IgD-negative memory B cell (primary cell): ENCODE results near the gene PLEKHG5. TPM values are rescaled to one million over a fixed set of nuclear protein-coding genes. Genes with fewer than 3 reads are reported as not detected.

Experiments used
- H3K27ac Mint-ChIP-seq, 3 donors: one replicate each; pipeline ENCODE4 v1.8.0; 2020 to 2022; ENCODE audit warnings: mild to moderate bottlenecking in 3 of 3, mixed read lengths in 3 of 3, moderate library complexity in 1 of 3
- H3K27me3 Mint-ChIP-seq: one replicate; pipeline ENCODE4 v1.8.0; 2021; ENCODE audit warnings: mixed read lengths
- H3K36me3 Mint-ChIP-seq: one replicate; pipeline ENCODE4 v1.8.0; 2020; ENCODE audit warnings: mild to moderate bottlenecking, mixed read lengths
- H3K4me1 Mint-ChIP-seq, 3 donors: one replicate each; pipeline ENCODE4 v1.8.0; 2020 to 2022; ENCODE audit warnings: mixed read lengths in 3 of 3, mild to moderate bottlenecking in 1 of 3
- H3K4me3 Mint-ChIP-seq, 4 donors: one replicate each; pipeline ENCODE4 v1.8.0; 2020 to 2022; ENCODE audit warnings: mild to moderate bottlenecking in 4 of 4, mixed read lengths in 4 of 4, moderate library complexity in 3 of 4
- H3K9me3 Mint-ChIP-seq, 3 donors: one replicate each; pipeline ENCODE4 v1.8.0; 2020 to 2021; ENCODE audit warnings: mixed read lengths in 3 of 3, mild to moderate bottlenecking in 1 of 3
- polyA plus RNA-seq: library from polyadenylated mRNA; unstranded; fragments of 300-500 nt; fragmentation: Illumina TruSeq; gene quantifications from one replicate; pipeline ENCODE4 v1.2.3, GENCODE V29; 2021

PLEKHG5 gene, protein sequence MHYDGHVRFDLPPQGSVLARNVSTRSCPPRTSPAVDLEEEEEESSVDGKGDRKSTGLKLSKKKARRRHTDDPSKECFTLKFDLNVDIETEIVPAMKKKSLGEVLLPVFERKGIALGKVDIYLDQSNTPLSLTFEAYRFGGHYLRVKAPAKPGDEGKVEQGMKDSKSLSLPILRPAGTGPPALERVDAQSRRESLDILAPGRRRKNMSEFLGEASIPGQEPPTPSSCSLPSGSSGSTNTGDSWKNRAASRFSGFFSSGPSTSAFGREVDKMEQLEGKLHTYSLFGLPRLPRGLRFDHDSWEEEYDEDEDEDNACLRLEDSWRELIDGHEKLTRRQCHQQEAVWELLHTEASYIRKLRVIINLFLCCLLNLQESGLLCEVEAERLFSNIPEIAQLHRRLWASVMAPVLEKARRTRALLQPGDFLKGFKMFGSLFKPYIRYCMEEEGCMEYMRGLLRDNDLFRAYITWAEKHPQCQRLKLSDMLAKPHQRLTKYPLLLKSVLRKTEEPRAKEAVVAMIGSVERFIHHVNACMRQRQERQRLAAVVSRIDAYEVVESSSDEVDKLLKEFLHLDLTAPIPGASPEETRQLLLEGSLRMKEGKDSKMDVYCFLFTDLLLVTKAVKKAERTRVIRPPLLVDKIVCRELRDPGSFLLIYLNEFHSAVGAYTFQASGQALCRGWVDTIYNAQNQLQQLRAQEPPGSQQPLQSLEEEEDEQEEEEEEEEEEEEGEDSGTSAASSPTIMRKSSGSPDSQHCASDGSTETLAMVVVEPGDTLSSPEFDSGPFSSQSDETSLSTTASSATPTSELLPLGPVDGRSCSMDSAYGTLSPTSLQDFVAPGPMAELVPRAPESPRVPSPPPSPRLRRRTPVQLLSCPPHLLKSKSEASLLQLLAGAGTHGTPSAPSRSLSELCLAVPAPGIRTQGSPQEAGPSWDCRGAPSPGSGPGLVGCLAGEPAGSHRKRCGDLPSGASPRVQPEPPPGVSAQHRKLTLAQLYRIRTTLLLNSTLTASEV
- not detected for polyA plus RNA-seq

- Mint-ChIP-seq H3K36me3 (no peaks in the 10 kb centered on the region), H3K27me3 (peaks cover 6% of the 10 kb centered on the region), H3K4me1 (peaks cover 5 to 8% (median 6%) of the 10 kb centered on the region in 3 donors), H3K27ac (peak within 1 kb of the TSS in 1 of 3 donors; percentile 89), H3K4me3 (peak within 1 kb of the TSS; percentile 64 to 93 (median 82)), H3K9me3 (no peaks in the 10 kb centered on the region)
Measured at GRCh38 chr1:6491480-6491962, at the start of gene PLEKHG5. PLEKHG5 (minus strand) TSS chr1:6491667; CDS start chr1:6477571, 14,096 bp downstream.

DNA sequence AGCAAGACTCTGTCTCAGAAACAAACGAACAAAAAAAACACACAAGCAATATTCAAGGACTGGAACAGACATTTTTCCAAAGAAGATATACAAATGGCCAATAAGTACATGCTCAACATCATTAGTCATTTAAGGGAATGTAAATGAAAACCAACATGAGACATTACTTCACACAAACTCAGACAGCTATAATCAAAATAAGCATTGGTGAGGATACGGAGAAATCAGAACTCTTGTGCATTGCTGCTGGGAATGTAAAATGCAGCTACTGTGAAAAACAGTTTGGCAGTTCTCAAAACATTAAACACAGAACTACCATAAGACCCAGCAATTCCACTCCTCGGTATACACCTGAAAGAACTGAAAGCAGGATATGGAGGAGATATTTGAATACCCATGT lies 47.5 kb upstream of the PLEKHG5 start:
- H3K27ac Mint-ChIP-seq: no peak overlapping the region
- H3K27me3 Mint-ChIP-seq: no peaks in the 10 kb centered on the region
- peaks cover 0 to 7% (median 2%) of the 10 kb centered on the region in 3 donors for H3K4me1 Mint-ChIP-seq
- H3K36me3 Mint-ChIP-seq: peaks cover 6% of the 10 kb centered on the region
- no peaks in the 10 kb centered on the region for H3K9me3 Mint-ChIP-seq
- H3K4me3 Mint-ChIP-seq: no peak overlapping the region

DNA sequence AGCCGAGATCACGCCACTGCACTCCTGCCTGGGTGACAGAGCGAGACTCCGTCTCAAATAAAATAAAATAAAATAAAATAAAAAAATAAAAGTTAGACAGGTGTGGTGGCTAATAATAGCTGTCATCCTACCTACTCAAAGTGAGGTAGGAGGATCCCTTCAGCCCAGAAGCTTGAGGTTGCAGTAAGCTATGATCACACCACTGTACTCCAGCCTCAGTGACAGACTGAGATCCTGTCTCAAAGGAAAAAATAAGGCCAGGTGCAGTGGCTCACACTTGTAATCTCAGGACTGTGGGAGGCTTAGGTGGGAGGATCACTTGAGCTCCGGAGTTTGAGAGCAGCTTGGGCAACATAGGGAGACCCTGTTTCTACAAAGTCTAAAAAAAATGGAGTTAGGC lies 44.8 kb upstream of the PLEKHG5 start:
- H3K4me3 Mint-ChIP-seq: no peak overlapping the region
- peaks cover 0 to 8% (median 2%) of the 10 kb centered on the region in 3 donors for H3K4me1 Mint-ChIP-seq
- no peak overlapping the region for H3K27ac Mint-ChIP-seq
- no peaks in the 10 kb centered on the region for H3K27me3 Mint-ChIP-seq
- H3K9me3 Mint-ChIP-seq: no peaks in the 10 kb centered on the region
- peaks cover 10% of the 10 kb centered on the region for H3K36me3 Mint-ChIP-seq

DNA sequence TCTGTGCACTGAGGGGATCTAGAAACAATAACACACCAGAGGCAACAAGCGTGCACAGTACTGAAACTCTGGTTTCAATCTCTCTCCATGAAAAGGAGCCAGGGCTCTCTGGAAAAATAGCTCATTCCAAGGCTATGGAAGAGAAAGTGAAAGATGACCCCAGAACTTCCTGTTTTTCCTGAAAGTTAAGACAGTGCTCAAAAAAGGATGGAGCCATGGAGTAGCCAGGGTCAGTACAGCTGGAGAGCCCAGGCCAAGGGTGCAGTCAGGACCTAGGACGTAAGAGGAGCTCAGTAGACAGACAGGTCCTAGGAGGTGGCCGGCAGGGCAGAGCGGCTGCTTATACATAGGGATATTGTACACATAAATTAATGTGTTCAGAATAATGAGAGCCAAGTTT lies 43.7 kb upstream of the PLEKHG5 start:
- Mint-ChIP-seq H3K27me3 (no peaks in the 10 kb centered on the region), H3K36me3 (peaks cover 8% of the 10 kb centered on the region), H3K9me3 (no peaks in the 10 kb centered on the region), H3K27ac (no peak overlapping the region), H3K4me3 (no peak overlapping the region), H3K4me1 (peaks cover 0 to 8% (median 2%) of the 10 kb centered on the region in 3 donors)

DNA sequence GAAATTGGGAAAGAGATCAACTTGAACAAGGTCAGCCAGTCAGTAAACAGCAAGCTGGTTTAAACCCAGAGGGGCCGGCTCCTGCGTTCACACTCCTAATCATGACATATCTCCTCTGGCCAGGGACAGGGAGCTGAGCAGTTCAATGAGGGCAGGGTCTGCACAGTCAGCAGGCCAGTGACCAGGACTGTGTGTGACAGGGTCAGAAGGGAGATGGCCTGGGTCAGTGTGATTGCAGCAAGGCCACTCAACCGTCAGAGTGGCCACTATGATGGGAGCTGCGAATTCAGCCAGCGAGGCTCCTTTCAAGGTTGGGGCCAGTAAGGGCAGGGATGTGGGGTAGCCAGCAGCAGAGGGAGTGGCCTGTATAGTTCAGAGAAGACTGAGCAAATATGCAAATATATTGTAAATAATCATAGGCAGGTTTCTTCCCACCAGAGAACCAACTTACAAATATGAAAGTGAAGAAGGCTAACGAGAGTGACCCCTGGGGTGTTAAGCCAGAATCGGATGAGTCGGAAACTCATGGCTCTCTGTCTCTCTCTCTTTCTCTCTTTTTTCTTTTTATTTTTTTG lies 42.9 kb upstream of the PLEKHG5 start:
- Mint-ChIP-seq H3K4me1 (peaks cover 0 to 7% (median 0%) of the 10 kb centered on the region in 3 donors), H3K36me3 (peaks cover 6% of the 10 kb centered on the region), H3K27ac (no peak overlapping the region), H3K4me3 (no peak overlapping the region), H3K9me3 (no peaks in the 10 kb centered on the region), H3K27me3 (no peaks in the 10 kb centered on the region)

DNA sequence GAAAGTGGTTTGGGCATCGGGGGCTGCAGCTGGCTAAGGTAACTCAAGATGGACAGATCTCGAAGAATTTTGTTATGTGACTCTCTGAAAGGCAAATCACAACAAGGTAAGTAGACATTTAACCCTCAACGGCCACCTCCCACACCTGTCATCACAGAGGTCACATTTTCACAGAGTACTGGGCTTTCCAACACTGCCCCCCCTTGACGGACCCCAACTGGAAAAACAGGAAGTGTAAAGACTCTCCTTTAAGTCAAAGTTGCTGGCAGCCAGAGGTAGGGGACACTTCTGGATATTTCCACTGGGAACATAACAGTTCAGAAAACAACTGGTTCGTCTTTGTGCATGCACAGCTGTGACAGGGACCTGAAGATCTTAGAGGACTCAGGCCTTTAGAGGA lies 40.5 kb upstream of the PLEKHG5 start:
- peaks cover 9% of the 10 kb centered on the region for H3K36me3 Mint-ChIP-seq
- no peaks in the 10 kb centered on the region for H3K27me3 Mint-ChIP-seq
- no peak overlapping the region for H3K27ac Mint-ChIP-seq

GRCh38 chr1:6530504-6531160 lies 39.2 kb upstream of the PLEKHG5 start:
- peaks cover 9% of the 10 kb centered on the region for H3K36me3 Mint-ChIP-seq
- H3K27me3 Mint-ChIP-seq: no peaks in the 10 kb centered on the region
- peaks cover 0 to 4% (median 0%) of the 10 kb centered on the region in 3 donors for H3K4me1 Mint-ChIP-seq
- no peak overlapping the region for H3K4me3 Mint-ChIP-seq
- H3K27ac Mint-ChIP-seq: no peak overlapping the region
- no peaks in the 10 kb centered on the region for H3K9me3 Mint-ChIP-seq

More for the DNA sequence above, 40.5 kb upstream of the PLEKHG5 start:
- Mint-ChIP-seq H3K4me1 (peaks cover 0 to 4% (median 0%) of the 10 kb centered on the region in 3 donors), H3K9me3 (no peaks in the 10 kb centered on the region), H3K4me3 (no peak overlapping the region)

GRCh38 chr1:6528492-6528891 lies 37.0 kb upstream of the PLEKHG5 start:
- Mint-ChIP-seq H3K27me3 (no peaks in the 10 kb centered on the region), H3K27ac (no peak overlapping the region), H3K9me3 (no peaks in the 10 kb centered on the region), H3K36me3 (peaks cover 9% of the 10 kb centered on the region), H3K4me1 (peaks cover 0 to 2% (median 0%) of the 10 kb centered on the region in 3 donors), H3K4me3 (no peak overlapping the region)

DNA sequence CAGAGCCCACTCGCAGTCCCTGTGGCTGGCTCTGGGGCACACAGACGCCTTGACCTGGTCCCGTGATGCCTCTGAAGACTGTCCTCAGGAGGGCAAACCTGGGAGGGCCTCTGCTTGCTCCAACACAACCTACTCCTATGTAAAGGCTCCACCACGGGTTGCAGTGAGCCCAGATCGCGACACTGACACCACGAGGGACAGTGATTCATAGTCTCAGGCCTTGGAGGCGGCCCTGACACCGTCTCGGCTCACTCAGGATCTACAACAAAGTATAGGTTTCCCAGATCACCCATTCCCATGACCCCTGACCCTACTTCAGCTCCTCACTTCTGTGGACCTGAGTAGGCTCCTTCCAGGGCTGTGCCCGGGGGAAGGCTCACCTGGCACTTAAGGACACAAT lies 34.8 kb upstream of the PLEKHG5 start:
- H3K36me3 Mint-ChIP-seq: peaks cover 5% of the 10 kb centered on the region
- H3K4me1 Mint-ChIP-seq: no peaks in the 10 kb centered on the region
- peak overlapping the region in 1 of 4 donors; percentile 45 for H3K4me3 Mint-ChIP-seq
- no peaks in the 10 kb centered on the region for H3K9me3 Mint-ChIP-seq
- no peaks in the 10 kb centered on the region for H3K27me3 Mint-ChIP-seq
- H3K27ac Mint-ChIP-seq: no peak overlapping the region

DNA sequence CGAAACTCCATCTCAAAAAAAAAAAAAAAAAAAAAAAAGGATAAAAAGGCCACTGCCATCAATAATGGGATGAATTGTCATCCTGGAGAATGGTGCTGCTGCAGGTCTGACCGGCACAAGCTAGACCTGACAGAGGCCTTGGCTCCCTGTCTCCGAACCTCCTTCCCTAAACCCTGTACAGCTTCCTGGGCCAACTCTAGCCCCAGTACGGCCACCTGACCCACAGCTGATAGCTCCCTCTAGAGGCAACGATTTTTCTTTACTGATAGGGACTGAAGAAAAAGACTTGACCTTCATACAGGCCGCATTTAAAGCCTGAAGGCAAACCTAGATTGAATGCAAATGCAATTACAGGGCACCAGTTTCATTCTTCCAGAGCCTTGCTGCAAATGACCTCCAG lies 32.1 kb upstream of the PLEKHG5 start:
- H3K9me3 Mint-ChIP-seq: no peaks in the 10 kb centered on the region
- H3K4me1 Mint-ChIP-seq: no peaks in the 10 kb centered on the region
- peak overlapping the region in 1 of 3 donors; percentile 50 for H3K27ac Mint-ChIP-seq
- no peaks in the 10 kb centered on the region for H3K27me3 Mint-ChIP-seq
- H3K4me3 Mint-ChIP-seq: peak overlapping the region in 1 of 4 donors; percentile 1
- H3K36me3 Mint-ChIP-seq: peaks cover 7% of the 10 kb centered on the region

GRCh38 chr1:6521536-6521935 lies 30.1 kb upstream of the PLEKHG5 start:
- Mint-ChIP-seq H3K4me1 (no peaks in the 10 kb centered on the region), H3K4me3 (no peak overlapping the region), H3K27ac (peak overlapping the region in 1 of 3 donors; percentile 74), H3K9me3 (no peaks in the 10 kb centered on the region), H3K36me3 (peaks cover 4% of the 10 kb centered on the region), H3K27me3 (no peaks in the 10 kb centered on the region)

- Mint-ChIP-seq H3K4me1 (no peaks in the 10 kb centered on the region), H3K27me3 (no peaks in the 10 kb centered on the region), H3K36me3 (peaks cover 4% of the 10 kb centered on the region), H3K27ac (no peak overlapping the region), H3K9me3 (no peaks in the 10 kb centered on the region), H3K4me3 (no peak overlapping the region)
Measured at GRCh38 chr1:6519935-6520671, 28.6 kb upstream of the PLEKHG5 start.

- no peak overlapping the region for H3K27ac Mint-ChIP-seq
- H3K4me1 Mint-ChIP-seq: no peaks in the 10 kb centered on the region
- H3K36me3 Mint-ChIP-seq: peaks cover 4% of the 10 kb centered on the region
- H3K4me3 Mint-ChIP-seq: peak overlapping the region in 1 of 4 donors; percentile 58
- no peaks in the 10 kb centered on the region for H3K27me3 Mint-ChIP-seq
- no peaks in the 10 kb centered on the region for H3K9me3 Mint-ChIP-seq
Measured at GRCh38 chr1:6519491-6519934, 28.0 kb upstream of the PLEKHG5 start.

DNA sequence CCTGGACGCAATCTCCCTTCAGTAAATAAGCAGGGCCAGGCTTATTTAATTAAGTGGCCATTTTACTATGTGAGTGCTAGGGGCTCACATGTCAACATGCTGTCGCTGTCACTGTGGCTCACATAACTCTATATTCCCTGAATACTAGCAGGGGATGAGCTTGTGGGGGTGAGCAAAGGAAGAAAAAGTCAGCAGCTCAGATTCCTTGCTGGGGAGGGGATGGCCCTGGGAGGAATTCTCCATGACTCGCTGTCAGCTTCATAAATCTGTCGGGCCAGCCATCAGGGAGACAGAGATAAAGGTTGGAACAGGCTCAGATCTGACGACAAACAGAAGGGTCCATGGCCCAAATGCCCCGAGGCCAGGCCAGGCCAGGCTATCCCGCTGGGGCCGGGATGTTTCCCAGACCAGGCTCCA lies 26.0 kb upstream of the PLEKHG5 start:
- no peaks in the 10 kb centered on the region for H3K9me3 Mint-ChIP-seq
- H3K4me3 Mint-ChIP-seq: peak overlapping the region in 1 of 4 donors; percentile 47
- H3K4me1 Mint-ChIP-seq: no peaks in the 10 kb centered on the region
- H3K36me3 Mint-ChIP-seq: peaks cover 2% of the 10 kb centered on the region
- no peaks in the 10 kb centered on the region for H3K27me3 Mint-ChIP-seq
- no peak overlapping the region for H3K27ac Mint-ChIP-seq
